ENCODE measurements around the gene ARMH4. TPM values are rescaled to one million over a fixed set of nuclear protein-coding genes. Genes with fewer than 3 reads are reported as not detected.

The ARMH4 gene
- total RNA-seq, 1 experiment from 2014 or later: not detected

DNA sequence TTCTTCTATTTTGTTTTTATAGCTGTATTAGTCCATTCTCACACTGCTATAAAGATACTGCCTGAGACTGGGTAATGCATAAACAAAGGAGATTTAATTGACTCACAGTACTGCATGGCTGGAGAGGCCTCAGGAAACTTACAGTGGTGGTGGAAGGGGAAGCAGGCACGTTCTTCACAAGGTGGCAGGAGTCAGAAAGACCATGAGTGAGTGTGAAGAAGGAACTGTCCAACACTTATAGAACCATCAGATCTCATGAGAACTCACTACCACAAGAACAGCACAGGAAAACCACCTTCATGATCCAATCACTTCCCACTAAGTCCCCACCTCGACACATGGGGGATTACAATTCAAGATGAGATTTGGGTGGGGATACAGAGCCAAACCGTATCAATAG is 42.3 kb downstream of the ARMH4 start:
- Mint-ChIP-seq H3K27me3 (ENCODE audit: unreplicated experiment) (peaks cover 87% of the 10 kb centered on the region), H3K27ac (ENCODE audit: unreplicated experiment) (no peak overlapping the region), H3K9me3 (ENCODE audit: low read depth, unreplicated experiment) (no peaks in the 10 kb centered on the region), H3K4me1 (ENCODE audit: low read depth, unreplicated experiment) (peaks cover 12% of the 10 kb centered on the region), H3K36me3 (ENCODE audit: insufficient read depth, unreplicated experiment) (peaks cover 4% of the 10 kb centered on the region), H3K4me3 (ENCODE audit: low read depth, unreplicated experiment) (no peak overlapping the region)
- no TSS peak for BruUV-seq (replicated peaks)
- intact Hi-C loops (cut with micrococcal nuclease; ENCODE audit: unreplicated experiment): loop anchor here (5.0 to 10.0 kb wide), 2 partner anchors 125 to 288 kb away; partner anchors contain the start of gene TOMM20L
- DNase-seq: no peak
- TF ChIP-seq, protein P1, sequence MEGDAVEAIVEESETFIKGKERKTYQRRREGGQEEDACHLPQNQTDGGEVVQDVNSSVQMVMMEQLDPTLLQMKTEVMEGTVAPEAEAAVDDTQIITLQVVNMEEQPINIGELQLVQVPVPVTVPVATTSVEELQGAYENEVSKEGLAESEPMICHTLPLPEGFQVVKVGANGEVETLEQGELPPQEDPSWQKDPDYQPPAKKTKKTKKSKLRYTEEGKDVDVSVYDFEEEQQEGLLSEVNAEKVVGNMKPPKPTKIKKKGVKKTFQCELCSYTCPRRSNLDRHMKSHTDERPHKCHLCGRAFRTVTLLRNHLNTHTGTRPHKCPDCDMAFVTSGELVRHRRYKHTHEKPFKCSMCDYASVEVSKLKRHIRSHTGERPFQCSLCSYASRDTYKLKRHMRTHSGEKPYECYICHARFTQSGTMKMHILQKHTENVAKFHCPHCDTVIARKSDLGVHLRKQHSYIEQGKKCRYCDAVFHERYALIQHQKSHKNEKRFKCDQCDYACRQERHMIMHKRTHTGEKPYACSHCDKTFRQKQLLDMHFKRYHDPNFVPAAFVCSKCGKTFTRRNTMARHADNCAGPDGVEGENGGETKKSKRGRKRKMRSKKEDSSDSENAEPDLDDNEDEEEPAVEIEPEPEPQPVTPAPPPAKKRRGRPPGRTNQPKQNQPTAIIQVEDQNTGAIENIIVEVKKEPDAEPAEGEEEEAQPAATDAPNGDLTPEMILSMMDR (IDR thresholded peaks at IDR 0.05; ENCODE audit: unreplicated experiment): no peak
- CTCF ChIA-PET: interaction anchor here (0.6 to 1.4 kb wide), 3 partner anchors 24 to 149 kb away, joined by 3 to 4 read pairs (median 3); no protein-coding TSS in a partner anchor

DNA sequence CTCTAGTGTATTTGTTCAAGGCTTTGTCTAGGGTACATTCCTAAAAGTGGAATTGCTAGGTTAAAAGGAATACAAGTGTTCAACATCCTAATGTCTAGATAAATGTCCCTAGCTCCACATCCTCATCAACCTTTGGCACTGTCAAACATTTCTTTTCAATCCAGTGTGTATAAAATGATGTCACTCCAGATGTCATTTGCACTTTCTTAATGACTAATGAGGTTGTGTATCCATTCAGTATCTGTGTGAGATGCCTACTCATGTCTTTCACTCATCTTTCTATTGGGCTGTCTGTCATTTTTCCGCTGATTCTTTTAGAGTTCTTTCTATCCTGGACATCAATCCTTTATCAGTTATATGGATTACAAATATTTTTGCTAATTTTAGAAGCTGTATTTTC is 43.3 kb downstream of the ARMH4 start:
- TF ChIP-seq, protein P1 (IDR thresholded peaks at IDR 0.05; ENCODE audit: unreplicated experiment): no peak
- no peak for DNase-seq
- CTCF ChIA-PET: no interaction called here
- intact Hi-C loops (cut with micrococcal nuclease; ENCODE audit: unreplicated experiment): loop anchor here (1.0 to 10.0 kb wide), 4 partner anchors 58 to 289 kb away; partner anchors contain the start of gene TOMM20L
- Mint-ChIP-seq H3K27me3 (ENCODE audit: unreplicated experiment) (peaks cover 77% of the 10 kb centered on the region), H3K36me3 (ENCODE audit: insufficient read depth, unreplicated experiment) (peaks cover 4% of the 10 kb centered on the region), H3K9me3 (ENCODE audit: low read depth, unreplicated experiment) (no peaks in the 10 kb centered on the region), H3K27ac (ENCODE audit: unreplicated experiment) (no peak overlapping the region), H3K4me3 (ENCODE audit: low read depth, unreplicated experiment) (no peak overlapping the region), H3K4me1 (ENCODE audit: low read depth, unreplicated experiment) (peaks cover 15% of the 10 kb centered on the region)
- BruUV-seq (replicated peaks): no TSS peak

DNA sequence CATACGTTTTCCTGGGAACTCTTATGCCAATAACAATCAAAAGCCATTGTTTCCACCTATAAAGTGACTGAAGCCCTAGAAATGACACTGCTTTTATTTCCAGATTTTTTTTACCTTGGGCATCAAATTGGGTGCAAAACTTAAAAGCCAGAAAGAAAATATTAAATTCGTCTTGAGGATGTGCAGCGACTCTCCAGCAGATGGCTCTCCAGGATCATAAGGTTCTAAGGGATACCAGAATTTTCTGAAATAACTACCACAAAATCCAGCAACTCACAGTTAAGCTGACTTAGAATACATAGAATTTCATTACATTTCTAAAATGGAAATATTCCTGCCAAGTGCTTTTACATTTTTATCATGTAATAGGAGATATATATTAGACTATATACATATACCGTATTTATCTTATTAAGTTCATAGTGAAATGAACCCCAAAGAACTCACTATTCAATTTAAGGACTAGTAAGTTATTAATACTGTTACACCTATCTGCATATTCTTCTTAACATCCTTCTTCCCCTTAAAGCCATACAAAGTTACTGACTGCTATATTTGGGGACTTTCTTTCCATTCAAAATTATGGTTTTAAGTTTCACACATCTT is 44.0 kb downstream of the ARMH4 start:
- Mint-ChIP-seq H3K27ac (ENCODE audit: unreplicated experiment) (no peak overlapping the region), H3K9me3 (ENCODE audit: low read depth, unreplicated experiment) (no peaks in the 10 kb centered on the region), H3K4me3 (ENCODE audit: low read depth, unreplicated experiment) (no peak overlapping the region), H3K4me1 (ENCODE audit: low read depth, unreplicated experiment) (peaks cover 15% of the 10 kb centered on the region), H3K36me3 (ENCODE audit: insufficient read depth, unreplicated experiment) (peaks cover 4% of the 10 kb centered on the region), H3K27me3 (ENCODE audit: unreplicated experiment) (peaks cover 70% of the 10 kb centered on the region)
- intact Hi-C loops (cut with micrococcal nuclease; ENCODE audit: unreplicated experiment): loop anchor here (1.0 to 10.0 kb wide), 4 partner anchors 58 to 289 kb away; partner anchors contain the start of gene TOMM20L
- TF ChIP-seq, protein P1 (IDR thresholded peaks at IDR 0.05; ENCODE audit: unreplicated experiment): peak; percentile 37
- no TSS peak for BruUV-seq (replicated peaks)
- CTCF ChIA-PET: no interaction called here
- peak; percentile 30 for DNase-seq

DNA sequence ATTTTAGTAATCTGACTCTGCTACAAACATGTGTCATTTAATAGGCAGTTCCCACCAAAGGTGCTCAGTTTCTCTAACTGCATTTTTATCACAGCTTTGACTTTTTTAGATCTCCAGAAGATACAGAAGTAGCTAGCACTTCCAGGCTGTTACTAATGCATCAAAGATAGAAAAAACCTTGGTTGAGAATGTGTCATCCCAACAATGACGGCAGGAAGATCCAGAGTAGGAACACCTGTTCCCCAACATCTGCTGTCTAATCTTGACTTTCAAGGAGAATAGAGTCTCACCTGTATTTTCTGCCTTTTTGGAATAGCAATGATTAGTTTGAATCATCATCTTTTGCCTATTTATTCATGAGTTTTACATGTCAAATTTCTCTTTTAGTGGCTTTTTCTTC is 45.0 kb downstream of the ARMH4 start:
- no peak for DNase-seq
- H3K27me3 Mint-ChIP-seq (ENCODE audit: unreplicated experiment): peaks cover 60% of the 10 kb centered on the region
- intact Hi-C loops (cut with micrococcal nuclease; ENCODE audit: unreplicated experiment): loop anchor here (5.0 to 10.0 kb wide), 2 partner anchors 128 to 290 kb away; partner anchors contain the start of gene TOMM20L
- no peak overlapping the region for H3K27ac Mint-ChIP-seq (ENCODE audit: unreplicated experiment)
- CTCF ChIA-PET: no interaction called here
- no peaks in the 10 kb centered on the region for H3K9me3 Mint-ChIP-seq (ENCODE audit: low read depth, unreplicated experiment)
- H3K4me3 Mint-ChIP-seq (ENCODE audit: low read depth, unreplicated experiment): no peak overlapping the region
- TF ChIP-seq, protein P1 (IDR thresholded peaks at IDR 0.05; ENCODE audit: unreplicated experiment): no peak
- peaks cover 4% of the 10 kb centered on the region for H3K36me3 Mint-ChIP-seq (ENCODE audit: insufficient read depth, unreplicated experiment)
- no TSS peak for BruUV-seq (replicated peaks)
- peaks cover 15% of the 10 kb centered on the region for H3K4me1 Mint-ChIP-seq (ENCODE audit: low read depth, unreplicated experiment)
